Fibroblast of mammary gland (primary cell): ENCODE data around the gene ANKRD27.
A peak's percentile ranks its signal among the peaks of the same experiment; 100 is the strongest.
"Not testable (repeated sequence)": the region's sequence is repeated elsewhere in the genome, so short reads cannot be mapped to it uniquely, and the experiment has no call there.

Source experiments
- DNase-seq: peaks from one replicate; pipeline ENCODE4 v3.0.0-alpha.2; 2010; ENCODE audit warnings: low read depth
- H3K4me3 ChIP-seq: 2 replicates; pipeline ENCODE4 v1.5.1; 2011; ENCODE audit warnings: low read depth, mild to moderate bottlenecking, low read length, moderate library complexity; ENCODE audit not compliant: control insufficient read depth
- TF ChIP-seq, protein P1 (sequence below): conservative IDR thresholded peaks from 2 replicates; pipeline ENCODE4 v1.5.1; 2011; ENCODE audit warnings: low read depth, low read length, inconsistent platforms; ENCODE audit not compliant: control insufficient read depth, insufficient read depth

Gene ANKRD27

DNA sequence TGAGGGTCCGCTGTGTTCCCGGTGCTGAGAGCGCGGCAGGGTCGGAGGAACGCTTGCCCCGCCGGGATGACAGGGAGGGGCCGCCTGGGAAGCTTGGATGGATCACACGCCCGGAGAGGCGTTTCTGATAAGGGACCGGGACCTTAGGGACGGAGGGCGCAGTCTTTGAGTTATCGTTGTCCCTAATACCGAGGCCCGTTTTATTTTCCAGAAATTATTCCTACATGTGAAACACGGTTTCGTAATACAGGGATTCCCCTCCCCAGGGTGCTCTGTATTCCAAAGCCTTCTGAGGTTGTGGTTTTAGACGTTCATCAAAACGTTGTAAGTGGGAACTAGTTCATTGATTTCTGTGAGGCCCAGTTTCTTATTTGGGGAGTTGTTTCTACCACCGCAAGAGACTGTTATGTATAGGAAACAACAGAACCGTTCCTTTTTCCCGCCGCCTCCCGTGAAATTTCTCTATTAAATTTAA lies 93.2 kb downstream of the ANKRD27 start:
- TF ChIP-seq, protein P1, sequence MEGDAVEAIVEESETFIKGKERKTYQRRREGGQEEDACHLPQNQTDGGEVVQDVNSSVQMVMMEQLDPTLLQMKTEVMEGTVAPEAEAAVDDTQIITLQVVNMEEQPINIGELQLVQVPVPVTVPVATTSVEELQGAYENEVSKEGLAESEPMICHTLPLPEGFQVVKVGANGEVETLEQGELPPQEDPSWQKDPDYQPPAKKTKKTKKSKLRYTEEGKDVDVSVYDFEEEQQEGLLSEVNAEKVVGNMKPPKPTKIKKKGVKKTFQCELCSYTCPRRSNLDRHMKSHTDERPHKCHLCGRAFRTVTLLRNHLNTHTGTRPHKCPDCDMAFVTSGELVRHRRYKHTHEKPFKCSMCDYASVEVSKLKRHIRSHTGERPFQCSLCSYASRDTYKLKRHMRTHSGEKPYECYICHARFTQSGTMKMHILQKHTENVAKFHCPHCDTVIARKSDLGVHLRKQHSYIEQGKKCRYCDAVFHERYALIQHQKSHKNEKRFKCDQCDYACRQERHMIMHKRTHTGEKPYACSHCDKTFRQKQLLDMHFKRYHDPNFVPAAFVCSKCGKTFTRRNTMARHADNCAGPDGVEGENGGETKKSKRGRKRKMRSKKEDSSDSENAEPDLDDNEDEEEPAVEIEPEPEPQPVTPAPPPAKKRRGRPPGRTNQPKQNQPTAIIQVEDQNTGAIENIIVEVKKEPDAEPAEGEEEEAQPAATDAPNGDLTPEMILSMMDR = no peak
- H3K4me3 ChIP-seq = peak overlapping the region; percentile 90
- peak; percentile 64 for DNase-seq

DNA sequence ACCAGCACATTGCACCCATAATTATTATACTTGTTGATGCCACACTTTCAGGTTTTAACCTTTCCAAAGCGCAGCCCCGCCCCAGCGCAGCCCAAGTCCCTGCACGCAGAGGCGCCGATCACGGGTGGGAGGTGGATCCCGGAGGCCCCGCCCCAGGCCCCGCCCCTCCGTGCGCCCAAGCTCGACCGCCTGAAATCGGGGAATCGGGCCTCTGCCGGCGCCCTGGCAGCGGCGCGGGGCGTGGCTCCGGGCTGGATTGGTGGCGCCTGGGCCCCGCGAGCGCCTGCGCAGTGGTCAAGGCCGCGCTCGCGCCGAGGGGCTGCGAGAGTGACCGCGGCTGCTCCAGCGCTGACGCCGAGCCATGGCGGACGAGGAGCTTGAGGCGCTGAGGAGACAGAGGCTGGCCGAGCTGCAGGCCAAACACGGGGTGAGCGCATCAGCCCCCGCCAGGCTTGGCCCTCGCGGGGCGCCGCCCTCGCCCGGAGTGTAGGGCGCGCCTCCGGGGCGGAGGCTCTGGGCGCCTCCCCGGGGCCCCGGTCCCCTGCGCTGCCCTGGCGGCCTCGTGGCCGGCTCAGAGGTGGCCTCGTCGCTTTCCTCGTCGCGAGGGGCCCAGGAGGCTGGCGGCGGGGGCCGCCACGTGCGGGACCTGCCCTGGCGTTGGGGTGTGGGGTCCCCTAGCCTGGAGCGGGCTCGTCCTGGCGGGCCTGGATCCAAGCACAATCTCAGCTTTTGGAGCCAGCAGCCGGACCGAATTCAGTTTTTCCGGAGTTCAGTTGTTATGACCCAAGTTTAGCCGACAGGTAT lies 93.9 kb downstream of the ANKRD27 start, which contains the start of gene PDCD5:
Gene PDCD5, plus strand, starts transcription at position 290 of the 804 bp plus-strand sequence. Its CDS starts 72 bp downstream, at position 362.
- TF ChIP-seq, protein P1 = no peak

DNA sequence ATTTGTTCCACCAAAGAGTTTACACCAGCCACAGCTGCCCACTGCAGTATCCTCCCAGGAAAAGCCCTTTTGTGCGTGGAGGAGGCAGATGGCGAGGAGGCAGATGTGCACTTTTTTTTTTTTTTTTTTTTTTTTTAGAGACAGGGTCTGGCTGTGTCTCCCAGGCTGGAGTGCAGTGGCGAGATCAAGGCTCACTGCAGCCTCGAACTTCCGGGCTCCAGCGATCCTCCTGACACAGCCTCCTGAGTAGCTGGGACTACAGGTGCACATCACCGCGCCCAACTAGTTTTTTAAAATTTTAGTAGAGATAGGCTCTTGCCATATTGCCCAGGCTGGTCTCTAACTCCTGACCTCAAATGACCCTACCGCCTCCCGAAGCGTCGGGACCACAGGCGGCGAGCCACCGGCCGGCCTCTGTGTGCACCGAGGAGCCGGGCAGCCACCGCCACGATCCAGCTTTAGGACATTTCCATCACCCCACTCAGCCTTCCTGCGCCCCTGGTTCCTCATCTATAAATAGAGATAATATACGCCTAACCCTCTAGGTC lies 94.6 kb downstream of the ANKRD27 start:
- TF ChIP-seq, protein P1 = no peak
- H3K4me3 ChIP-seq = peak overlapping the region; percentile 62
- no peak for DNase-seq

More for the DNA sequence above, 93.9 kb downstream of the ANKRD27 start, which contains the start of gene PDCD5:
- peak within 1 kb of the TSS; percentile 90 for H3K4me3 ChIP-seq
- peak; percentile 88 for DNase-seq

DNA sequence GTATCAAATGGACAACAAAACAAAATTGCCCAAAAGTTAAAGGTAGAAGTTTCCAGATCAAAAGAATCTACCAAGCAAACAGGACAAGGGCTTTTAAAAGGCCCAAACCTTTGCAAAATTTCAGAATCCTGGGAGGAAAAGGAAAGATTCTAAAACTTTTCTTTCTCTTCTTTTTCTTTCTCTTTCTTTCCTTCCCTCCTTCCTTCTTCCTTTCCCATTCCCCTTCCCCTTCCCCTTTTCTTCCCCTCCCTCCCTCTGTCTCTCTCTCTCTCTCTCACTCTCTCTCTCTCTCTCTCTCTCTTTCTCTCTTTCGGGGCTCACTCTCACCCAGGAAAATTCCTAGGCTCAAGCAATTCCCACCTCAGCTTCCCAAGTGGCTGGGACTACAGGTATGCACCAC lies 98.2 kb downstream of the ANKRD27 start:
- DNase-seq = no peak
- no peak overlapping the region for H3K4me3 ChIP-seq
- TF ChIP-seq, protein P1 = no peak

DNA sequence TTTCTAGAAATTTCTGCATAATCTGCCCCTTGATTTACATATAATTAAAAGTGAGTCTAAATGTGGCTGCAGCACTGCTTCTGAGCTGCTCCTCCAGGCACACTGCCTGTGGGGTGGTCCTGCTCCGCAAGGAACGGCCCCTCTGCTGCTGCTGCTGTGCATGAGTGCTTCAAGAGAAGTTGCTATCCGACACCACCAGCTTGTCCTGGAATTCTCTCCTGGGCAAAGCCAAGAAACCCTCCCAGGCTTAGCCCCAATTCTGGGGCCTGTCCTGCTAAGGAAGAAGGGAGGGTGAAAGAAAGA lies 101.5 kb downstream of the ANKRD27 start:
- TF ChIP-seq, protein P1 = no peak
- no peak for DNase-seq
- H3K4me3 ChIP-seq = no peak overlapping the region

DNA sequence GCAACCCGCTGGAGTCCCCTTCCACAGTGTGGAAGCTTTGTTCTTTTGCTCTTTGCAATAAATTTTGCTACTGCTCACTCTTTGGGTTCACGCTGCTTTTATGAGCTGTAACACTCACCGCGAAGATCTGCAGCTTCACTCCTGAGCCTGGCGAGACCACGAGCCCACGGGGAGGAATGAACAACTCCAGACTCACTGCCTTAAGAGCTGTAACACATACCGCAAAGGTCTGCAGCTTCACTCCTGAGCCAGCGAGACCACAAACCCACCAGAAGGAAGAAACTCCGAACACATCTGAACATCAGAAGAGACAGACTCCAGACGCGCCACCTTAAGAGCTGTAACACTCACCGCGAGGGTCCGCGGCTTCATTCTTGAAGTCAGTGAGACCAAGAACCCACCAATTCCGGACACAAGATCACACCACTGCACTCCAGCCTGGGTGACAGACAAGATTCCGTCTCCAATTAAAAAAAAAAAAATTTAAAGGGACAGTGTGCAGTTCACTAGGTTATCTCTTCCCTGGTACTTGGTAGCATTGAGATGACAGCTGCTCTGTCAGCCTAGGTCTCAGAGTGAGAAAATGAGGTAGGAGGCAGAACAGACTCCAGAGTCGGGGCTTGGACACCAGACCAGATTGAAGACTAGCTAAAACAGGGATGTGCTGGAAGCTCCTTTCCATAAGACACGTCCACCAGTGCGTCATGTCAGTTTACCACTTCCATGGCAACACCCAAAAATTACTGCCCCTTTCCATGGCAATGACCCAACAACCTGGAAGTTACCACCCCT lies 102.1 kb downstream of the ANKRD27 start:
- DNase-seq, H3K4me3 ChIP-seq: not testable (repeated sequence)

DNA sequence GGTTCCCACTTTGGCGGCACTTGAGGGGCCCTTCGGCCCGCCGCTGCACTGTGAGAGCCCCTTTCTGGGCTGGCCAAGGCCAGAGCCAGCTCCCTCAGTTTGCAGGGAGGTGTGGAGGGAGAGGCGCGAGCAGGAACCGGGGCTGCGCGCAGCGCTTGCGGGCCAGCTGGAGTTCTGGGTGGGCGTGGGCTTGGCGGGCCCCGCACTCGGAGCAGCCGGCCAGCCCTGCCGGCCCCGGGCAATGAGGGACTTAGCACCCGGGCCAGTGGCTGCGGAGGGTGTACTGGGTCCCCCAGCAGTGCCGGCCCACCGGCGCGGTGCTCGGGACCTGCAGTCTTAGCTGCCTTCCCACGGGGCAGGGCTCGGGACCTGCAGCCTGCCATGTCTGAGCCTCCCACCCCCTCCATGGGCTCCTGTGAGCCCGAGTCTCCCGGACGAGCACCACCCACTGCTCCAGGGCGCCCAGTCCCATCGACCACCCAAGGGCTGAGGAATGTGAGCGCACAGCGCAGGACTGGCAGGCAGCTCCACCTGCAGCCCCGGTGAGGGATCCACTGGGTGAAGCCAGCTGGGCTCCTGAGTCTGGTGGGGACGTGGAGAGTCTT lies 103.4 kb downstream of the ANKRD27 start:
- not testable (repeated sequence) for DNase-seq, H3K4me3 ChIP-seq
